GM19099 (cell line): Measurements from ENCODE around the gene PSRC1.

Experiments
- POLR2A ChIP-seq: IDR thresholded peaks from 3 replicates; pipeline ENCODE4 v1.6.1; 2011; ENCODE audit warnings: low read depth; ENCODE audit not compliant: insufficient read length; ENCODE audit errors: extremely low read depth

The PSRC1 gene

DNA sequence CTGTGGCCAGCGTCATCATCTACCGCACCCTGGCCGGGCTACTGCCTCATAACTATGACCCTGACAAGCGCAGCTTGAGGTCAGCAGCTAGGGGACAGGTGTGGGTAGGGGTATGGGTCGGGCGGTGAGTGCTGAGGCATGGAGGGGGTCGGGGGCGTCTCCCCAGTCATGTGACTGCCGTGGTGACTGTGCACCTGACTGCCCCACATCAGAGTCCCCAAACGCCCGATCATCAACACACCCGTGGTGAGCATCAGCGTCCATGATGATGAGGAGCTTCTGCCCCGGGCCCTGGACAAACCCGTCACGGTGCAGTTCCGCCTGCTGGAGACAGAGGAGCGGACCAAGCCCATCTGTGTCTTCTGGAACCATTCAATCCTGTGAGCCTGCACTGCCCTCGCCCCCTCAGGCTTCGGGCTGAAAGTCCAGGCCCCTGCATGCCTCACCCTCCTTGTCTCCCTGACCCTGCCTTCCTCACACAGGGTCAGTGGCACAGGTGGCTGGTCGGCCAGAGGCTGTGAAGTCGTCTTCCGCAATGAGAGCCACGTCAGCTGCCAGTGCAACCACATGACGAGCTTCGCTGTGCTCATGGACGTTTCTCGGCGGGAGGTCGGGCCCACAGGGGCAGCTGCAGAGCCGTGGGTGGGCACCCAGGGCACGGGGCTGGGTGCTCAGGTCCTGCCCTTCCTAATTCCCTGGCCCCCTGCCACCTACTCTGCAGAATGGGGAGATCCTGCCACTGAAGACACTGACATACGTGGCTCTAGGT is 13.5 kb downstream of the PSRC1 start:
- TF ChIP-seq POLR2A, result no peak

GRCh38 chr1:109268431-109269211 is 14.3 kb downstream of the PSRC1 start:
- no peak for TF ChIP-seq POLR2A

DNA sequence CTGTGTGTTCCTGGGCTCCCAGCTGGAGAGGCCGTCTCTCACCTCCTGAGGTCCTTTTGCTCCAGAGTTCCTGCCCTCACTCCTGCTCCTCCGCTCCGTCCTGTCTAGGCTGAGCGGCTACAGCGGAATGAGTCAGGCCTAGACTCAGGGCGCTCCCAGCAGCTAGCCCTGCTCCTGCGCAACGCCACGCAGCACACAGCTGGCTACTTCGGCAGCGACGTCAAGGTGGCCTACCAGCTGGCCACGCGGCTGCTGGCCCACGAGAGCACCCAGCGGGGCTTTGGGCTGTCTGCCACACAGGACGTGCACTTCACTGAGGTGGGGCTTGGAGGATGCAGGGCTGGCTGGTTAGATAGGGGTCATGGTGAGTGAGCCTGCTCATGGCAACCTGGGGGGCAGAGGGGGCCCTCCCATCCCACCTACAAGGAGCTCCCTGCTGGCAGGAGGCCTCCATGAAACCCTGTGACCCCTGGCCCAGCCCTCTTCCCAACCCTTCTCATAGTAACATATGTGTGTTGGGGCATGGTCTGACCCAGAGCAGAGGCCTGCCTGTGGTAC is 15.1 kb downstream of the PSRC1 start:
- no peak for TF ChIP-seq POLR2A

DNA sequence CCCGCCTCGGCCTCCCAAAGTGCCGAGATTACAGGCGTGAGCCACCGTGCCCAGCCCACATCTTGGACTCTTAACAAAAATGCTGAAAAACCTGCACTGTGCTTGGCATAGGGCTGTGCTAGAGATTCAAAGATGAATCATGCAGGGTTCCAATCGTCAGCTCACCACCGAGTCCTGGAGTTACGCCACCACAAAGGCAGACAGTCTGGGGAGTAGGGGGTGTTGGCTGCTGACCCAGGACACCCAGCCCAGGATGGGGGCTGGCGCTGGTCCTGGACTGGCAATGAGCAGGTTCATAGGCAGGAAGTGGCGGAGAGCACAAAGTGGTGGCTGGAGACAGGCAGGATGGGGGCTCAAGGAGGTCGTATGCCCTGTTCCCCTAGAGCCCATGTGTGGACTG is 16.0 kb downstream of the PSRC1 start:
- TF ChIP-seq POLR2A, result no peak

DNA sequence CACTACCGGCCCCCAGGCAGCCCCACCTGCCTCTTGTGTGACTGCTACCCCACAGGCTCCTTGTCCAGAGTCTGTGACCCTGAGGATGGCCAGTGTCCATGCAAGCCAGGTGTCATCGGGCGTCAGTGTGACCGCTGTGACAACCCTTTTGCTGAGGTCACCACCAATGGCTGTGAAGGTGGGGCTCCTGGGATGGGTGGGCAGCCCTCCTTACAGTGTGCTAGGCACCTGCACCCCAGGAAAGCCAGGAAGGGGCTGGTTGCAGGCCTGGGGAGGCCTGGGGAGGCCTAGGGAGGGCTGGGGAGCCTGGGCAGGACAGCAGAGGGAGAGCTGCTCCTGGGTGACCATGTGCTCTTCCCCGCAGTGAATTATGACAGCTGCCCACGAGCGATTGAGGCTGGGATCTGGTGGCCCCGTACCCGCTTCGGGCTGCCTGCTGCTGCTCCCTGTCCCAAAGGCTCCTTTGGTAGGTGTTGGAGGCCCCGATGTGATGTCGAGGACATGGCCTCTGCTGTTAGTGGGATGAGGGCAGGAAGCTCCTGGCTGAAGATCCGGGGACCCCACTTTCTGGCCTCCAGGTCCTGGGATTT is 17.1 kb downstream of the PSRC1 start:
- TF ChIP-seq POLR2A, result no peak

- no peak for TF ChIP-seq POLR2A
Observed at GRCh38 chr1:109265016-109265415, 17.9 kb downstream of the PSRC1 start.

DNA sequence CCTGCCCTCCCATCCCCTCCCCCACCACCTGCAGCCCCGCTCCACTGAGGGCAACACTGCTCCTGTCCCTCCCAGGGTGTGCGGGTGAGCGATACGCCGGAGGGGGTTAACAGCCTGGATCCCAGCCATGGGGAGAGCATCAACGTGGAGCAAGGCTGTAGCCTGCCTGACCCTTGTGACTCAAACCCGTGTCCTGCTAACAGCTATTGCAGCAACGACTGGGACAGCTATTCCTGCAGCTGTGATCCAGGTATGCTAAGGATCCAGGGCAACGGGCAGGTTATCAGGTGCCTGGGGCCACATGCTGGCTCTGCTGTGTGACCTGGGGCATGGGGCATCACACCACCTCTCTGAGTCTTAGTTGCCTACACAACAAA is 18.6 kb downstream of the PSRC1 start:
- TF ChIP-seq POLR2A, result no peak

GRCh38 chr1:109263597-109264378 is 19.2 kb downstream of the PSRC1 start:
- TF ChIP-seq POLR2A, result no peak

DNA sequence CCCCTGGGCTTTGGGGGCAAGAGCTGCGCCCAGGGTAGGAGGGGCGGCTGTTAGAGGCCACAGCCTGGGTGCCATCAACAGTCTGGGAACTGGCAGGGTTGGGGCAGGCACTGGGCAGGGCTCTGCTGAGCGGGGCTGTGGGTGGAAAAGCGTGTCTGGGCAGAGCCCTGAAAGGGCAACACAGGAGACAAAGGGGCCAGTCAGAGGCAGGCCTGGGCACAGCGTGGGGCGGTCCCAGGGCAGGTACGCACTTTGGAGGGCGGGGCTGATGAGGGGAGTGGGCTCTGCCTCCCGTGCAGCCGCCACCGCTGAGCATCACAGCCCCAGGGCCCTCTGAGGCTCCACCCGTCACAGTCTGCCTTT is 19.7 kb downstream of the PSRC1 start:
- no peak for TF ChIP-seq POLR2A

DNA sequence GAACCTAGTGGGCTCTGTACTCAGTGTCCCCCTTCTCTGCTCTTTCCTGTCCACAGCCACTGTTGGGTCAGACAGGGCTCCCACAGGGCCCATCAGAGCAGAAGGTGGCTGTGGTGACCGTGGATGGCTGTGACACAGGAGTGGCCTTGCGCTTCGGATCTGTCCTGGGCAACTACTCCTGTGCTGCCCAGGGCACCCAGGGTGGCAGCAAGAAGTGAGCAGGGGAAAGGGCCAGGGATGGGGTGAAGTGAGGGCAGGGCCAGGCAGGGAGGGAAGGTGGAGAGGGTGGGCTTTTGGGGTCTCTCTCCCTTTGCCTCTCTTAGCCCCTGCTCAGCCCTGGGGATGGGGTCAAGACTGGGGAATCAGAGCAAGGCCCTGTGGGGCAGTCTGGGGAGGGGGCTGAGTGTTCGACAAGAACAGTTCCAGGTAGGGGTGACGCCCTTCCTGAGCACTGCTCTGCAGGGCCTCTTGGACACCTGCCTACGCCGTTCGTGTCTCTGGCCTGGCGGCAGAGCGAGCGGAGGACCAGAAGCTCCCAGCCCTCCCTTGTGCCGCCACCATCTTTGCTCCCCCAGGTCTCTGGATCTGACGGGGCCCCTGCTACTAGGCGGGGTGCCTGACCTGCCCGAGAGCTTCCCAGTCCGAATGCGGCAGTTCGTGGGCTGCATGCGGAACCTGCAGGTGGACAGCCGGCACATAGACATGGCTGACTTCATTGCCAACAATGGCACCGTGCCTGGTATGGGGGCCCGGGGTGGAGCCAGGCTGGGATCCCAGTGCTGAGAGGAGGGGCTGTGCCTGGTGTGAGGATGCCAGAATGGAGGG is 20.5 kb downstream of the PSRC1 start:
- TF ChIP-seq POLR2A, result no peak

DNA sequence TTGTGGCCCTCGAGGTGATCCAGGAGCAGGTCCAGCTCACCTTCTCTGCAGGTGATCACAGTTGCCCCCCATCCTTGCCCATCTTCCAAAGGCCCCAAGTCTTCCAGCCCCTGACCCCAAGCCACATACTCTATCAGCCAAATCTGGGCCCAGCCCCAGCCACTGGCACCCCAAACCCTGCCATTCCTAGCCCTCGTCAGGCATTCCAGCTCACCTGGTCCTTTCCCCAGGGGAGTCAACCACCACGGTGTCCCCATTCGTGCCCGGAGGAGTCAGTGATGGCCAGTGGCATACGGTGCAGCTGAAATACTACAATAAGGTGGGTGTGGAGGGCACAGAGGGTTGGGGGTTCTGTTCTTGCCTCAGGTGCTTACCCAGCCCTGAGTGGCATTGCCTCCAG is 21.4 kb downstream of the PSRC1 start:
- no peak for TF ChIP-seq POLR2A

GRCh38 chr1:109261006-109261405 is 21.9 kb downstream of the PSRC1 start:
- no peak for TF ChIP-seq POLR2A

DNA sequence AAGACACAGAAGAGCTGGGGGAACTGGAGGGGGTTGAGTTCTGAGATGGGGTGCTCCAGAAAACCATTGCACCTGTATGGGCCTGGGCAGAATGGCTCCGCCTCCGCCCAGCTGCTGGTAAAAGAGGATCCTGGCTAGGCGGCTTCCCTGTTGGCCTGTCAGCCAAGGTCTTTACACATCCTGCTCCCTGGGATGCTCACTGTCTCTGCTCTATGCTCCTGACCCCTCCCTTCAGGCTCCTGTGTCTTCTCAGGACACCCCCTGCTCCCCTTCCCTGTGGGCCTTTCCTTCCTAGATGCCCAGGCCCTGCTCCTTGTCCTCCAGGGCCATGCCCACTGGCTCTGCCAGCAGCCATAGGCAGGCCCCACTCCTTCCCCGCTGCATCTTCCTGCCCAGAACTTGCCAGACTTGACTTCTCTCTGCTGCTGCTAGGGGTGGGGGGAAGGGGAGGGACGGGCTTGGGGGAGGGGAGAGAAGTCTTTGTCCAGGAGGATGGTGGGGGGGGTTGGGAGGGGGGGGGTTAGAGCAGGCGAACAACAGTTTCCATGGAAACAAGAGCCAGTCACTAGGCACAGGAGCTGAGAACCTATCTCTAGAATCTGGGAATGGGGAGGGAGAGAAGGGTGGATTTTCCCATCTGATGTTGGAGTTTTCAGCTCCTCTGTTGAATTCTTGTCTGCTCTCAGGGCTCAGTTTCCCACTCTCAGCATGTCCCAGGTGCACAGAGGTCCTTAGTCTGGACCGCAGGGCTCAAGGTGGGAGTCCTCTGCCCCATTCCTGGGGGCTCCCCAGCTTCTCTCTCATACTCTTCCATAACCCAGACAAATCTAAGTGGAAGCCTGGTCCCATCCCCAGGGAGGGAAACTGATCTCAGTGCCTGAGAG is 23.0 kb downstream of the PSRC1 start:
- no peak for TF ChIP-seq POLR2A
